GM21723 (cell line): ENCODE measurements around the gene SLC35C1.
"Not testable (repeated sequence)": the region's sequence is repeated elsewhere in the genome, so short reads cannot be mapped to it uniquely, and the experiment has no call there.

ENCODE experiments used
- ATAC-seq: cut with Tn5 transposase; IDR thresholded peaks from one replicate; pipeline ENCODE4 v1.9.1; 2021; ENCODE audit warnings: mild to moderate bottlenecking, moderate library complexity; ENCODE audit not compliant: unreplicated experiment

Gene SLC35C1

GRCh38 chr11:45810431-45811108, 5.6 kb downstream of the SLC35C1 start:
- ATAC-seq, result no peak

- no peak for ATAC-seq
Measured at GRCh38 chr11:45811109-45811435, 6.1 kb downstream of the SLC35C1 start.

GRCh38 chr11:45811571-45812290, 6.8 kb downstream of the SLC35C1 start:
- ATAC-seq, result no peak

- ATAC-seq, result no peak
Measured at GRCh38 chr11:45812581-45813548, 7.9 kb downstream of the SLC35C1 start.

- ATAC-seq, result no peak
Measured at GRCh38 chr11:45815747-45816146, 10.8 kb downstream of the SLC35C1 start.

GRCh38 chr11:45816614-45817013, 11.7 kb downstream of the SLC35C1 start:
- no peak for ATAC-seq

- ATAC-seq, result peak; percentile 87
Measured at GRCh38 chr11:45817191-45817590, 12.2 kb downstream of the SLC35C1 start.

GRCh38 chr11:45818961-45819605, 14.1 kb downstream of the SLC35C1 start:
- no peak for ATAC-seq

- no peak for ATAC-seq
Measured at GRCh38 chr11:45820211-45820857, 15.4 kb downstream of the SLC35C1 start.

- ATAC-seq, result not testable (repeated sequence)
Measured at GRCh38 chr11:45826492-45826891, 21.5 kb downstream of the SLC35C1 start.

- ATAC-seq, result no peak
Measured at GRCh38 chr11:45827123-45827522, 22.2 kb downstream of the SLC35C1 start.

- no peak for ATAC-seq
Measured at GRCh38 chr11:45828996-45829395, 24.0 kb downstream of the SLC35C1 start.

- no peak for ATAC-seq
Measured at GRCh38 chr11:45830596-45830995, 25.6 kb downstream of the SLC35C1 start.

GRCh38 chr11:45832811-45833441, 28.0 kb downstream of the SLC35C1 start:
- ATAC-seq, result no peak

GRCh38 chr11:45833761-45834160, 28.8 kb downstream of the SLC35C1 start:
- no peak for ATAC-seq

- no peak for ATAC-seq
Measured at GRCh38 chr11:45834298-45834756, 29.4 kb downstream of the SLC35C1 start.

- ATAC-seq, result no peak
Measured at GRCh38 chr11:45839204-45839603, 34.3 kb downstream of the SLC35C1 start.

GRCh38 chr11:45840251-45840650, 35.3 kb downstream of the SLC35C1 start:
- ATAC-seq, result not testable (repeated sequence)

GRCh38 chr11:45843158-45843924, 38.4 kb downstream of the SLC35C1 start:
- ATAC-seq, result peak; percentile 30
